GM18870 (cell line): ENCODE results near the gene OR10P1.
"Not testable (repeated sequence)": the region's sequence is repeated elsewhere in the genome, so short reads cannot be mapped to it uniquely, and the experiment has no call there.

Source experiments
- ATAC-seq: cut with Tn5 transposase; IDR thresholded peaks from one replicate; pipeline ENCODE4 v1.9.1; 2021; ENCODE audit warnings: moderate library complexity; ENCODE audit not compliant: unreplicated experiment

The OR10P1 gene, protein sequence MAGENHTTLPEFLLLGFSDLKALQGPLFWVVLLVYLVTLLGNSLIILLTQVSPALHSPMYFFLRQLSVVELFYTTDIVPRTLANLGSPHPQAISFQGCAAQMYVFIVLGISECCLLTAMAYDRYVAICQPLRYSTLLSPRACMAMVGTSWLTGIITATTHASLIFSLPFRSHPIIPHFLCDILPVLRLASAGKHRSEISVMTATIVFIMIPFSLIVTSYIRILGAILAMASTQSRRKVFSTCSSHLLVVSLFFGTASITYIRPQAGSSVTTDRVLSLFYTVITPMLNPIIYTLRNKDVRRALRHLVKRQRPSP

GRCh38 chr12:55636853-55637252, at the start of gene OR10P1:
Gene OR10P1, plus strand, starts transcription at chr12:55636892. Its CDS starts 0 bp downstream, at chr12:55636892.
- ATAC-seq, result no peak

DNA sequence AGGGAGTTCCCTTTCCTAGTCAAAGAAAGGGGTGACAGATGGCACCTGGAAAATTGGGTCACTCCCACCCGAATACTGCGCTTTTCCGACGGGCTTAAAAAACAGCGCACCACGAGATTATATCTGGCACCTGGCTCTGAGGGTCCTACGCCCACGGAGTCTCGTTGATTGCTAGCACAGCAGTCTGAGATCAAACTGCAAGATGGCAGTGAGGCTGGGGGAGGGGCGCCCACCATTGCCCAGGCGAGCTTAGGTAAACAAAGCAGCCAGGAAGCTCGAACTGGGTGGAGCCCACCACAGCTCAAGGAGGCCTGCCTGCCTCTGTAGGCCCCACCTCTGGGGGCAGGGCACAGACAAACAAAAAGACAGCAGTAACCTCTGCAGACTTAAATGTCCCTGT, 46.5 kb upstream of the OR10P1 start:
- ATAC-seq, result not testable (repeated sequence)

GRCh38 chr12:55607821-55608594, 28.7 kb upstream of the OR10P1 start:
- ATAC-seq, result no peak

- no peak for ATAC-seq
Observed at GRCh38 chr12:55610598-55610997, 26.1 kb upstream of the OR10P1 start.

DNA sequence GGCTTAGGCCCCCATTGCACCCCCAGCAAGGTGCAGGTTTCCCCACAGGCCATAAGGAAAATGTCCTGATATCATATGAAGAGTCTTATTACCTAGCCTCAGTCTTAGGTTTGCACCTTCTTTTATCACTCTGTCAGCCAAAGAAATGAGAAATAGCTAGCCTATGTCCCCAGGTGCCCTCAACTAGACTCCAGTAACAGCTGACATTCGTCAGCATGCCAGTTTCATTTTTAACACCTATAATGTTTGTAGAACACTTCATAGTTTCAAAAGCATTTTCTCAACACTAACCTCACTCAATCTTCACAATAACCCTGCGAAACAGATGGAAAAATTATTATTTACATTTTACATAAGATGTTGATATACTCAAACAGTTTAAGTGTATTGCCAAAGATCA, 24.0 kb upstream of the OR10P1 start:
- no peak for ATAC-seq

- ATAC-seq, result no peak
Observed at GRCh38 chr12:55614764-55615163, 21.9 kb upstream of the OR10P1 start.

GRCh38 chr12:55619354-55620138, 17.1 kb upstream of the OR10P1 start:
- ATAC-seq, result peak; percentile 84

GRCh38 chr12:55624056-55624455, 12.6 kb upstream of the OR10P1 start:
- peak; percentile 68 for ATAC-seq

DNA sequence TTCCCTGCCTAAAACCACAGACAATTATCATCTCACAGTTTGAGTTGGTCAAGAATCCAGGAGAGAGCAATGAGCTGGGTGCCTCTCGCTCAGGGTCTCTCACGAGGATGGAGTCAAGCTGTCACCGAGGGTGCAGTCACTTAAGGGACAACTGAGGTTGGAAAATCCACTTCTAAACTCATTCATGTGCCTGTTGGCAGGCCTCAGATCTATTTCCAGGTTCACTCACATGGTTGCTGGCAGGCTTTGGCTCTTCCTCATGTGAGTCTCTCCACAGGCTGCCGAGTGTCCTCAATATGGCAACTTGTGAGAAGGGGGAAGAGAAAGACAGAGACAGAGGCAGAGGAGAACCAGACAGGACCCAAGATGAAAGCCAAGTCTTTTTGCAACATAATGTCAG, 10.5 kb upstream of the OR10P1 start:
- ATAC-seq, result no peak

DNA sequence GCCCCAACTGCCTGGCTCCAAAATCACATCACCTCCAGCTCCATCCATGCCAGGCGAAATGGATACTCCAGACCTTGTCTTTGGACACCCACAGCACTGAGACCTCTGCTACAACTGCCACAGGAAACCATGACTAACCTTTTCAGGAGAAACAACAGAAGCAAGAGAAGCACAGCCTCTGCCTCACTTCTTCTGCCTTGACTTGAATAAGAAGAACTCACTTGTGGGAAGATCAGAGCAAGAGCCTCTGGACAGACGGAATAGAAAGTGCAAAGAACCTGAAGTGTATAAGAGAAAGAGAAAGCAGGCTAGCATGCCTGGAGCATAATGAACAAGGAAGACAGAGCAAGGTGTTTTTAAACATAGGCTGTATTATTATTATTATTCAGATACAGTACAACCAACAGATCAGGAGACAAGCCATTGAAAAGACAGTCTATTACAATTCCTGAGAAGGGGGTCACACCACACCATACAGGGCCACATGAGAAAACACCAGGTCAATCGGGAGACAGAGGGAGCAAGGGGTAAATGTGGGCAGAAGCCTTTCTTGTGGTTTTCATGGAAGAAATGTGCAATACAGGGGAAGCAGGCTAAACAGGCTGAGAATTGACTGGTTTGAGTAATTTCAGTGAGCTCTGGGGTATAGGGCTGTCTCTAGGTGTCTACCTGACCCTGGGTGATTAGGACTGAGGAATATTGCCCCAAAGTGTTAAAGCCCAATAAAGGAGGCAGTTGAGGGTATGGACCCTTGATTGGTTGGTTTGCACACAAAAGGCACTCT, 7.4 kb upstream of the OR10P1 start:
- ATAC-seq, result no peak

DNA sequence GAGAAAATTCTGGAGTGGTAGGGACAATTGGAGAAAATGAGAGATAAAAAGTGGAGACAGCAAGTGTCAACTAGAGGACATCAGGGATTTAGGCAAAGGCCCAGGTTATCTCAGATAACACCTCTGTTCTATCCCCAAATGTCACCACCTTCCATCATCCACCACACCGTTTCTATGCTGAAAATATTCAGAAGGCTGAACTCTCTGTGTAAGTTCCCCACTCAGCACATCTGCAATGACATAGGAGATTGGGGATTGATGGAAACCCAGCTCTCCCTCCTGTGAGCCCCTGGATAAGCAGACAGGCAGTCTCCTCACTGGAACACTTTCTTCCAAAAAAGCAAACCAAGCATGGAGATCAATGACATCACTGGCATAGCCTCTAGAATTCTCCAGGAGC, 5.6 kb upstream of the OR10P1 start:
- ATAC-seq, result no peak

- ATAC-seq, result no peak
Observed at GRCh38 chr12:55631733-55632132, 5.0 kb upstream of the OR10P1 start.

DNA sequence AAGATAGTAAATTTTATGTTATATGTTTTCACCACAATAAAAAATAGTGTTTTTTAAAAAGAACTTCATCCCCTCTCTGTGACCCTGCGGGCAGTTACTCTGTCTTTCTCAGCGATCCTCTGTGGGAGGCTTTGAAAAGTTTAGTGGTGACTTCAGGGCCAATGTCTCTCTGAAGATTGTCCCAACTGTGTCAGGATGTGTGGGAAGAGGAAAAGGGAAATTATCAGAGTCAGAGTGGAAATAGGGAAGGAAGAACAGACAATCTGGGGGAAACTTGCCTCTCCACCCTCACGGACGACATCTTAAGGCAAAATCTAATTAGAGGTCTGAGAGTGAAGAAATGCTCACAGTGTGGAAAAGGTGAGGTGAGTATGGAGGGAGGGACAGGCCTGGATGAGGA, 3.5 kb upstream of the OR10P1 start:
- no peak for ATAC-seq

GRCh38 chr12:55636116-55636655, 506 bp upstream of the OR10P1 start:
- no peak for ATAC-seq

GRCh38 chr12:55637467-55637866, 775 bp downstream of the OR10P1 start:
- no peak for ATAC-seq

GRCh38 chr12:55641595-55641994, 4.9 kb downstream of the OR10P1 start:
- ATAC-seq, result no peak

DNA sequence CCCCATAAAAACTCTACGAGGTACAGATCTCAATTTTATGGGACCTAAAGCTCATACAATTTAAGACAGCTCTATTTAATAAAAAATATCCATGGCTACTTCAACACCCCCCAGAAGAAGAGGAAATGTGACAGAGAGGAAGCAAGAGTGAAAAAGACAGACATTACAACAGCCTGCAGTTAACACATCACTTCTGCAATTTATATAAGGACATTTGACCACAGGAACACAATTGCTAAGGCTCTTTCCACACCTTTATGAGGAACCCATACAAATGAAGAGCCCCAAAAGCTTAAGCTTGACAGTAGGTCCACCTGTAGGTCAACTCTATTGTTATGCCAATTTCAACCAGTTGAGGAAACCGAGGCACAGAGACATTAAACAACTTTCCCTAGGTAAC, 5.6 kb downstream of the OR10P1 start:
- ATAC-seq, result no peak

DNA sequence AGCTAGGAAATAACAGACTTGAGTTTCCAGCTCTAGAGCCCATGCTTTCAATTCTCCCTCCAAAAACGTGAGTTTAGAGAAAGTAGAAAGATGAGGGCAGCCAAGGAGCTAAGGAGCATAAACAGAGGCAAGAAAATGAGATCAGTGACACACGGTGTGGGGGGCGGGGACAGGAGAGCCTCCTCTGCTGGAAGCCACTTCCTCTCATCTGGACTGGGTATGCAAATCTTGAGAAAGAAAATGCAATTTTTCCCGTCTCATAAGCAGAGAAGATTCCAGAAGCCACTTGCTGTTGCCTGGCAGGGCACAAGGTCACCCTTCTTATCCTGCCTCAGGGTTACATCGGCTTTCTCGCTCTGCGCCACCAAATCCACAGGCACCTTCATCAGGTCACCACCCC, 6.0 kb downstream of the OR10P1 start:
- no peak for ATAC-seq

DNA sequence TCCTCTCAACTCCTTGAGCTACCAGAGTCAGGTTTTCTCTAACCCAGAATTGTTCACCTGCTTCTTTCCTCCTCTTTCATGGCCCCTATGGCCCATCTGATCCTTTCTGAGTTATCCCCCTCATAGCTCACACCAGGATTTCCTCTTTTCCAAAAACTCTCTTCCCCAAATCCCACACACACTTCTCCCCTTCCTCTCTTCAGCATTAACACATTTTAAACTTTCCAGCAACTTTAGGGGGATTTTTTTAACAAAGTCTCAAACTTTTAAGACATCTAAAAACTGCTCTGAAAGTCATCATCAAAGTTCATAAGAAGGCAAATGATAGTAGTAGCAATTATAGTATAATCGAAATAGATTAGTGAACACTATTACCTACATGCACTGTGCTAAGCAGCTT, 7.9 kb downstream of the OR10P1 start:
- no peak for ATAC-seq

DNA sequence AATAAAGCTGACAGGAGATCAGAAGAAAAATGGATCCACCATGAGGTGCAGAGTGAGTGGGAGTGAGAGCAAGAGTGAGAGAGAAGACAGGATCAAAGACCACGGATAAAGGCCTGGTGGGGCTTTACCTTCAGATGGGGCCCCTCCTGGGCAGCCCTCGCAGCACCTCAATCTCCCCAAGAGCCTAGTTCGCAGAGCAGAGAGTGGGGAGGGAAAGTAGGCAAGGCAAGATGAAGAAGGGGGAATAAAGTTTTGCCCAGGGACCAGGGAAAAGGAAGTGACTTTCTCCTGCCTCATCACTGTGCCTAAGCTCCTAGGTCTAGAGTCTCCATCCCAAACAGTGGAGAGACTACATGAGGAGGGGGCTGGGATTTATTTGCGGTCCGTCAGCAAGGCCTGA, 10.3 kb downstream of the OR10P1 start:
- ATAC-seq, result no peak
